SU-DHL-6 (cell line): ENCODE results near the gene CDH11.

ENCODE experiments used
- H2AFZ ChIP-seq: fragments of 200-600 bp; sonication (generic); 2 replicates; pipeline ENCODE4 v1.6.1; 2014; ENCODE audit warnings: low read depth, mild to moderate bottlenecking, moderate library complexity, mixed read lengths, antibody characterized with exemption, low read length; ENCODE audit not compliant: severe bottlenecking
- H3F3A ChIP-seq: fragments of 200-600 bp; shearing (Covaris generic); 2 replicates; pipeline ENCODE4 v1.6.0; 2016; ENCODE audit warnings: antibody characterized with exemption, mild to moderate bottlenecking; ENCODE audit not compliant: insufficient read depth
- H3K27ac ChIP-seq: fragments of 200-600 bp; sonication (generic); 2 replicates; pipeline ENCODE4 v1.5.1; 2016; ENCODE audit warnings: low read depth, mild to moderate bottlenecking, low read length, moderate library complexity, mixed read lengths
- H3K27me3 ChIP-seq: fragments of 200-600 bp; sonication (generic), shearing (Covaris generic); 2 replicates; pipeline ENCODE4 v1.6.0; 2014; ENCODE audit warnings: mild to moderate bottlenecking, low read length
- H3K36me3 ChIP-seq: fragments of 200-600 bp; sonication (generic); 2 replicates; pipeline ENCODE4 v1.6.1; 2014; ENCODE audit warnings: mild to moderate bottlenecking, low read length, mixed read lengths
- H3K4me2 ChIP-seq: fragments of 300-600, 200-600 bp; shearing (Covaris generic), sonication (generic); 2 replicates; pipeline ENCODE4 v1.6.0; 2014; ENCODE audit warnings: low read length, low read depth, mild to moderate bottlenecking; ENCODE audit not compliant: poor library complexity, severe bottlenecking
- H3K4me3 ChIP-seq: fragments of 200-600 bp; sonication (generic); 2 replicates; pipeline ENCODE4 v1.5.1; 2014; ENCODE audit warnings: antibody characterized with exemption, low read length, mild to moderate bottlenecking, mixed read lengths; ENCODE audit not compliant: insufficient read depth, poor library complexity, severe bottlenecking
- H3K79me2 ChIP-seq: fragments of 200-600 bp; sonication (generic); 2 replicates; pipeline ENCODE4 v1.6.1; 2014; ENCODE audit warnings: mild to moderate bottlenecking, low read length, moderate library complexity; ENCODE audit not compliant: insufficient read depth
- H3K9ac ChIP-seq: fragments of 200-600 bp; sonication (generic); 2 replicates; pipeline ENCODE4 v1.7.0; 2014; ENCODE audit warnings: mild to moderate bottlenecking, low read length
- H3K9me2 ChIP-seq: fragments of 200-600 bp; sonication (generic); replicated peaks from 2 replicates; pipeline ENCODE4 v1.6.1; 2014; ENCODE audit warnings: low read length; ENCODE audit not compliant: insufficient read depth
- H3K9me3 ChIP-seq: fragments of 200-600 bp; sonication (generic); 2 replicates; pipeline ENCODE4 v1.6.1; 2014; ENCODE audit warnings: low read length, mixed read lengths; ENCODE audit not compliant: insufficient read depth
- H4K20me1 ChIP-seq: fragments of 200-600 bp; sonication (generic); 2 replicates; pipeline ENCODE4 v1.6.1; 2014; ENCODE audit warnings: low read depth, mild to moderate bottlenecking, antibody characterized with exemption, low read length, moderate library complexity, mixed read lengths
- EZH2phosphoT487 ChIP-seq: fragments of 200-600 bp; sonication (generic), shearing (Covaris generic); conservative IDR thresholded peaks from 2 replicates; pipeline ENCODE4 v1.6.1; 2018; ENCODE audit warnings: mild to moderate bottlenecking, antibody characterized with exemption, low read length, moderate library complexity, mixed read lengths
- TF ChIP-seq, protein P1 (sequence below): fragments of 200-600 bp; sonication (generic); IDR thresholded peaks from one replicate; pipeline ENCODE4 v1.5.1; 2017; ENCODE audit warnings: antibody characterized with exemption, mild to moderate bottlenecking, low read length, moderate library complexity; ENCODE audit not compliant: insufficient read depth, poor library complexity, severe bottlenecking

CDH11 gene

GRCh38 chr16:65015599-65015998 lies 106.3 kb downstream of the CDH11 start:
- TF ChIP-seq, protein P1, sequence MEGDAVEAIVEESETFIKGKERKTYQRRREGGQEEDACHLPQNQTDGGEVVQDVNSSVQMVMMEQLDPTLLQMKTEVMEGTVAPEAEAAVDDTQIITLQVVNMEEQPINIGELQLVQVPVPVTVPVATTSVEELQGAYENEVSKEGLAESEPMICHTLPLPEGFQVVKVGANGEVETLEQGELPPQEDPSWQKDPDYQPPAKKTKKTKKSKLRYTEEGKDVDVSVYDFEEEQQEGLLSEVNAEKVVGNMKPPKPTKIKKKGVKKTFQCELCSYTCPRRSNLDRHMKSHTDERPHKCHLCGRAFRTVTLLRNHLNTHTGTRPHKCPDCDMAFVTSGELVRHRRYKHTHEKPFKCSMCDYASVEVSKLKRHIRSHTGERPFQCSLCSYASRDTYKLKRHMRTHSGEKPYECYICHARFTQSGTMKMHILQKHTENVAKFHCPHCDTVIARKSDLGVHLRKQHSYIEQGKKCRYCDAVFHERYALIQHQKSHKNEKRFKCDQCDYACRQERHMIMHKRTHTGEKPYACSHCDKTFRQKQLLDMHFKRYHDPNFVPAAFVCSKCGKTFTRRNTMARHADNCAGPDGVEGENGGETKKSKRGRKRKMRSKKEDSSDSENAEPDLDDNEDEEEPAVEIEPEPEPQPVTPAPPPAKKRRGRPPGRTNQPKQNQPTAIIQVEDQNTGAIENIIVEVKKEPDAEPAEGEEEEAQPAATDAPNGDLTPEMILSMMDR, result no peak
- TF ChIP-seq EZH2phosphoT487, result no peak
- H3K79me2 ChIP-seq, result no peaks in the 10 kb centered on the region
- H4K20me1 ChIP-seq, result no peaks in the 10 kb centered on the region
- no peak overlapping the region for H3K4me3 ChIP-seq
- no peak overlapping the region for H3K4me2 ChIP-seq
- H3K27ac ChIP-seq, result no peak overlapping the region
- H2AFZ ChIP-seq, result no peak overlapping the region
- H3K27me3 ChIP-seq, result no peaks in the 10 kb centered on the region
- H3K9me3 ChIP-seq, result no peaks in the 10 kb centered on the region
- H3K9ac ChIP-seq, result no peak overlapping the region
- no peaks in the 10 kb centered on the region for H3K36me3 ChIP-seq
- no peaks in the 10 kb centered on the region for H3K9me2 ChIP-seq
- H3F3A ChIP-seq, result no peaks in the 10 kb centered on the region

GRCh38 chr16:65012357-65012756 lies 109.5 kb downstream of the CDH11 start:
- Histone ChIP-seq H3K27ac (no peak overlapping the region), H3K27me3 (no peaks in the 10 kb centered on the region), H3K4me3 (no peak overlapping the region), H3K9me2 (no peaks in the 10 kb centered on the region), H3K9ac (no peak overlapping the region), H4K20me1 (no peaks in the 10 kb centered on the region), H2AFZ (no peak overlapping the region), H3K9me3 (no peaks in the 10 kb centered on the region), H3K36me3 (no peaks in the 10 kb centered on the region), H3F3A (no peaks in the 10 kb centered on the region), H3K4me2 (no peak overlapping the region), H3K79me2 (no peaks in the 10 kb centered on the region)
- TF ChIP-seq, protein P1, result no peak
- no peak for TF ChIP-seq EZH2phosphoT487

DNA sequence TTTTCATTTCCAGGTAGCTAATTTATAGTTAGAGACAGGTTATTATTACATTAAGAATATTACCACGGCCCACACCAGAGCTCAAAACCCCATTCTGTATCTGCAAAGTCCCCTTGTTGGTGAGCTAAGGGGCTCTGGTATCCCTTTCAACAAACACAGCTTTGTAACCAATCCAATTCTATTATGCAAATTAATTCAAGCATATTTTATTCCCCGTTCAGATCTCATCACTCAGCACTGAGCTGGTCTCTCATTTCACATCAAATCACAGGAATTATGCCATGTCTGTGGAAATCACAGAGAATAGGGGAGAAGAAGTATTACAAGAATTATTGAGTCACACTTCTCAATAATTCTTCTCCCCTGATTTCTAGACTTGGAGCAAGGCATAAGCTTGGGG lies 111.7 kb downstream of the CDH11 start:
- no peak overlapping the region for H3K9ac ChIP-seq
- H3K9me2 ChIP-seq, result no peaks in the 10 kb centered on the region
- H3F3A ChIP-seq, result no peaks in the 10 kb centered on the region
- H3K36me3 ChIP-seq, result no peaks in the 10 kb centered on the region
- no peaks in the 10 kb centered on the region for H4K20me1 ChIP-seq
- no peaks in the 10 kb centered on the region for H3K27me3 ChIP-seq
- no peaks in the 10 kb centered on the region for H3K79me2 ChIP-seq
- no peak overlapping the region for H3K27ac ChIP-seq
- no peak overlapping the region for H2AFZ ChIP-seq
- TF ChIP-seq, protein P1, result no peak
- TF ChIP-seq EZH2phosphoT487, result no peak
- no peaks in the 10 kb centered on the region for H3K9me3 ChIP-seq
- H3K4me2 ChIP-seq, result no peak overlapping the region
- H3K4me3 ChIP-seq, result no peak overlapping the region
